ENCODE measurements around the gene TNRC18.
"Not testable (repeated sequence)": the region's sequence is repeated elsewhere in the genome, so short reads cannot be mapped to it uniquely, and the experiment has no call there.

Gene TNRC18

DNA sequence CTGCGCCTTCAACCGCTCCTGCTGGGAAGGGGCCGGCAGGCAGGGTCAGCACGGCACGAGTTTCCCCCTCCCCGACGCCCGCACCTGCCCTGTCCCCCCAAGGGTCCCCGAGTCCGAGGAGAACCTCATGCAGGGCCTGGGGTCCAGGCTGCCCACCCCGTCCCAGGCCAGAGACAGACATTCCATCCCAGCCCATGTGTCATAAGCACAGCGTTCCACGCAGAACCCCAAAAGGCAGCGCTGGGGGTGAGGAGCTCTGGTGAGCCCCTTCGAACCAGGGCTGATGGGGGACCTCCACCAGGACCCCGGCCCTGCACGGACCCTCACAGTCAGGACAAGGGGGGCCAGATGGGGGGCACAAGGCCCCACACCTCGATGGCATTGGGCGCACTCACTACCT lies 49.2 kb downstream of the TNRC18 start:
- no peak for DNase-seq

DNA sequence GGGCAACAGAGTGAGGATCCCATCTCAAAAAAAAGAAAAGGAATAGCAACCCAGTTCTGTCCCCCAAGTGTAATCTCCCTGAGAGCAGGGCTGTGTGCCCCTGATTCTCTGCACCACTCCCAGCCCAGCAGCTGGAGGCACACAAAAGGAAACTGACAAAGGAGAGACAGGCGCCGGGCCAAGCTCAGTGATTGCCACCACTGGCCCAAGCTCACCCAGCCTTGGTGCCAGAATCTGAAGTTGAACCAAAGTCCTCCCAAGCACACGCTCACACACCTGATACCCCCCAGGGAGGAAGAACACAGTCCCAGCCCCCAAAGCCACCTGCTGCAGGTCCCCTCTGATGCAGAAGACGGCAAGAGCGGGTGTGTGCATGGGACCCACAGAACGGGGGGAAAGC lies 50.3 kb downstream of the TNRC18 start:
- no peak for DNase-seq

DNA sequence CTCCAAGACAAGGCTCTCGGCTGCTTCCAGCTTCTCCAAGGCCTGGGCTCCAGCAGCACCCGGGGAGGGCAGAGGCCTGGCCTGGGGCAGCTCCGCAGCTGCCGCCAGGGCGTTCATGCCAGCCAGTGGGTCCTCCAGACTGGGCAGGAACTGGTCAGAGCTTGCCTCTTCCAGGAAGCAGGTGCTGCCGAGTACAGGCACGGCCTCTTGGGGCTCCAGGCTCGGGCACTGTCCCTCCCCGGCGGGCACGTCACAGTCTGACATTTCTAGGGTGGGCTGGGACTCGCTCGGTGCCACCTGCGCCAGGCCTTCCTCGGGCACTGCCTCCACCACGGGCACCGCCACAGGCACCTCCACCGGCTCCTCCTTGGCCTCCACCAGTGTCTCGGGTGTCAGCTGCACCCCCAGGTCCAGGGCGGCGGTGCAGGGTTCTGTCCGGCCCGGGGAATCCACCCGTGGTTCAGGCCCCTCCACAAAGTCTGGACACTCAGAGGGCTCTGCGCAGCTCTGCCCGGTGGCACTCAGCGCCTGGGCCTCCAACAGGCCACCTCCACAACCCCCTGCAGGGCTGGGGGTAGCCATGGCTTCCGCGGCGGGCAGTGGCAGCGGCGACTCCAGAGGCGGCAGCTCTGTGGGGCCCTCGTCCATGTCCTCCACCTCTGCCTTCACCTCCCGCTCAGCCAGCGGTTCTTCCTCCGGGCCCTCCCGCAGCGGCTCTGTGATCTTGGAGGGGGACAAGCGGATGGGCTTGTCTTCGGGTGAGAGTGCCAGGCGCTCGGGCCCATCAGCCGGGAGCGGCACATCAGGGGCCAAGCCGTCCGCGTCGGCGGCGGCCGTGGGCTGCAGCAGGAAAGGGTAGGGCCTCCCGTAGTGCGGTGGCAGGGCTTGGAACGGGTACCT lies 52.9 kb downstream of the TNRC18 start:
- no peak for DNase-seq

DNA sequence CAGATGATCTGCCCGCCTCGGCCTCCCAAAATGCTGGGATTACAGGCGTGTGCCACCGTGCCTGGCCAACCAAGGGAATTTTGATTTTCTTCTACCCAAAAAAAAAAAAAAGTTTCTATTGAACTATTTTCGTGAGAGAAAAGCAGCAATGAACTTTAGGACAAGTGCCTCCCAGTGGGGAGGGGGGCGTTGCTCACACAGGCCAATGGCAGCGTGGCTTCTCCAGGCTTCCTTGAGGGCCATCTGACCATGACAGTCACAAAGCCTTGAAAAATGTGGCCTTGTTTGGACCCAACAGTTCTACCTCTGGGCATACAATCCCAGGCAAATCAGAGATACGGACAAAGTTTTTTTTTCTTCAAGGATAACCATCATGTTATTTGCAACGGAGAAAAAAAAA lies 56.0 kb downstream of the TNRC18 start:
- no peak for DNase-seq

DNA sequence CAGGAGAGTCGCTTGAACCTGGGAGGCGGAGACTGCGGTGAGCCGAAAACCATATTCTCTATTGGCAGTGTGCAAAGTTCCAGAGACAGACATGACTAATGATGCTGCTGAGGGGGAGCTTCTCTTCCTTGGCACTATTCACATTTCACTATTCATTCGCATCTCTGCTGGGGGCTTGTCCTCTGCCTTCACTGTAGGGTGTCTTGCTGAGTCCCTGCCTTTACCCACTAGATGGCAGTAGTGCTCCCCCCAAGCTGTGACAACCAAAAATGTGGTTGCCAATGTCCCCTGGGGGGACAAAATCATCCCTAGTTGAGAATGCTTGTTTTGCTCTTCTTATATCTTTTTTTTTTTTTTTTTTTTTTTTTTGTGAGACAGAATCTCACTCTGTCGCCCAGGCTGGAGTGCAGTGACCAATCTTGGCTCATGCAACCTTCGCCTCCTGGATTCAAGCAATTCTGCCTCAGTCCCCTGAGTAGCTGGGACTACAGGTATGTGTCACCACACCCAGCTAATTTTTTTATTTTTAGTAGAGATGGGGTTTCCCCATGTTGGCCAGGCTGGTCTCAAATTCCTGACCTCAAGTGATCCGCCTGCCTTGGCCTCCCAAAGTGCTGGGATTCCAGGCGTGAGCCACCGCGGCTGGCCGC lies 57.5 kb downstream of the TNRC18 start:
- peak; percentile 33 for DNase-seq

DNA sequence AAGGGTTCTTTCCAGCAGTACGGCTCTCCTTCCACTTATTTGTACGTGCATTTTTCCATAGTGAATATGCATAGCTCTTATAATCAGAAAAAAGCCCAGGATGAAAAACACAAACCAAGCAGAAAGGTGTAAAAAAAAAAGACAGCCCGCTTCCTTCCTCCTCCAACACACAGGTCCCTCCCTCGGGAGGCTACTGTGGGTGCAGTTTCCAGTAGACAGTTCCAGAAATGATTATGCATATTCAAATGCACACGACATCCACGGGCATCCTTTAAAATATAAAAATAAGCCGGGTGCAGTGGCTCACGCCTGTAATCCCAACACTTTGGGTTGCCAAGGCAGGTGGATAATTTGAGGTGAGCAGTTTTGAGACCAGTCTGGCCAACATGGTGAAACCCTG lies 59.9 kb downstream of the TNRC18 start:
- no peak for DNase-seq

- no peak for DNase-seq
These were observed 61.2 kb downstream of the TNRC18 start for GRCh38 chr7:5362466-5362865.

DNA sequence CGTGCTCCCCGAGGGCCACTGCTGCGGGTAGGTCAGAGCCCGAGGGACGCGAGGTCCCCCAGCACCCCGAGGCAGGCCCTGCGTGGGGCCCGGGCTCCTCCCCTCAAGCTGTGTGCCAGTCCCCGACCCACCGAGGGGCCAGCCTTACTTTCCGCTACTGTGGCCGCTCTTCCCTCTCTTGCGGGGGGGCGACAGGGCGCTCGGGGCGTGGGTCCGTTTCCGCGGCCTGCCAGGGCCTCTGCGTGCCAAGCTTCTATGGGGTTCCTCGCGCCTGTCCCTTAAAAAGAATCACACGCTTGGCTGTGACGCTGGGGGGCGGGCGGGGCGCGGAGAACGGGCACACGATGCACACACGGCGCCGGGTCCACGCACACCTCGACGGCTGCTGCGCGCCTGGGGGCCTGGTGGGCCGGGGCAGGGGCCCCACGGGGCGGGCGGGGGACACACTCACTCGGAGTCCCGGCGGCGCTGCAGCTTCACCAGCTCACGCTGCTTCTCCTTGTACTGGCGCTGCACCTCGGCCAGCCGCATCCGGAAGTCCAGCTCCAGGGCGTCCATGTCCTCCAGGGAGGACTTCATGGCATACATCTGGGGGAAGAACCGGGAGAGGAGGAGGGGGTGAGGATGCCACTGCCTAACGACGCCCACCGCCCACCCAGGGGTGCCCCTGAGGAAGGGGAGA lies 62.0 kb downstream of the TNRC18 start:
- no peak for DNase-seq

DNA sequence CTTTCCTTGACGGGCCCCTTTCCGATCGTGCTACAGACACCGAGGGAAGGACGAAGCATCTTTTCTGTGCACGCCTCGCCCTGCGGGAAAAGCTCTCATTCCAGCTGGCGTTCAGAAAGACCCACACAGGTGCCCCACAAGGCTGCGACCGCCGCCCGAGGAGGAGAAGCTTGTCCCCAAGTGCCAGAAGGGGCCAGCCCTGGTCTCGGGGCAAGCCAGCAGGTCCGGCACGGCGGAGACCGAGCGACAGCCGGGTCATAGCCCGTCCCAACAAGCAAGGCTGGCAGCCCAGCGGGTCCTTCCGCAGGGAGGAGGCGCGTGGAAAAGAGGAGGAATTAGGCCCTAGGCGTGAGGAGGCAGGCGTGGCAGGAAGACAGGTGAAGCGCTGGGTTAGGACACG lies 62.7 kb downstream of the TNRC18 start:
- no peak for DNase-seq

GRCh38 chr7:5360451-5360850 lies 63.2 kb downstream of the TNRC18 start:
- no peak for DNase-seq

GRCh38 chr7:5360021-5360420 lies 63.6 kb downstream of the TNRC18 start:
- not testable (repeated sequence) for DNase-seq

GRCh38 chr7:5359344-5359743 lies 64.3 kb downstream of the TNRC18 start:
- no peak for DNase-seq

- DNase-seq = no peak
These were observed 65.7 kb downstream of the TNRC18 start for GRCh38 chr7:5357951-5358350.

GRCh38 chr7:5356751-5357119 lies 66.9 kb downstream of the TNRC18 start:
- no peak for DNase-seq

DNA sequence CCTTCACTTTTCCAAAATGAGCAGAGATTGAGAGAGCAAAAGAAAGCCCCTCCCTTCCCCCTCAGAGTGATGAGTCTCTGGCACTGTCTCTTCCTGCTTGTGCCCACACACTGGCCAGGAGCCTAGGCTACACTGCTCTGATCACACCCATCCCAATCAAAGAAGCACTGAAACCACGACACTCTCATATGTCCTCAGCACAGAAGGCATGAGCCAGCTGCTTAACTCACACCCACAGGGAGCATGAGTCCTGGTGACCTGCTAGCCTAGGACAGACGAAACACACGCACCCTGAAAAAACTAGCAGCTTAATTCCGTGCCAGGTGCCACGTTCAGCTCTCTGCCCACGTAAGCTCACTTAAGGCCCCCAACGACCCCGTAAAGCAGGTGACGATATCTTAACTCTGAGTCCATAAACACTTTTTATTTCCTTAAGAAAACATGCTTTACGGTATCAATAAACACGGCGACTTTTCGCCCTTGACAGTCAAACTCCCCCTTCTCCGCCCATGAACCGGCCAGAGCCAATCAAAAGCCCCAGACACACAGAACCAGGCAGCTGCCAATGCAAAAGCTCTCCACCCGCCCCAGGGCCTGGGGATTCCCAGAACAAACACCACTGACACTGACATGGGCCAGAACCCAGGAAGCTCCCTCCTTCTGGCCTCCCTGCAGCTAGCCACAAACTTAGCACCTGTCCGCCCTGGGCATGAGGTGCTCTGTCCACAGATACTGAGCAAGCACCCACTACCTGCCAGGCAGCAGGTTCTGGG lies 69.0 kb downstream of the TNRC18 start:
- no peak for DNase-seq

DNA sequence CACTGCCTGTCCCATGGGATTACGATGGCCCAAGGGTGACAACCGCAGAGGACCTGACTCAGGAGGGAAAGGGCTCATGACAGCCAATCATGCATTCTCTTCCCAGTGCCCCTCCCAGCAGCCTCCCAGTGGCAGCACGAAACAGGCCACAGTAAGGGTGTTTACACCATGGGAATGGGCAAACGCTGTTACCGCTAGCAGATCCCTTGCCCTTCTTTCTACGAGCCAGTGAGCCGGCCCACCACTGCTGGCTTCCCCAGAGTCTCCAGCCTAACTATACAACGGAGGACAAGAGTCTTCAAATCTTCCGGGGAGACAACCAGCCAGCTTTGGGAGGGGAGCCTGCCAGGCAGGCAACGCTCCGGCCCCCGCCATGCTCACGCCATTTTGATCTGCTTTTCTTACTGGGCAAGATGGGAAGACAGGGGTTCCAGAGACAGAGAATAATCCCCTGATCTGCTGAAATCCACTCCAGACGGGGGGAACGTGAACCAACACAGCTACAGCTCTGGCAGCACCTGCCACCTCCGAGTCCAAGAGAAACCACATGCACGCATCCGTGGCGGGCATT lies 71.1 kb downstream of the TNRC18 start:
- no peak for DNase-seq

GRCh38 chr7:5351507-5352265 lies 71.9 kb downstream of the TNRC18 start:
- no peak for DNase-seq

- DNase-seq = no peak
These were observed 72.8 kb downstream of the TNRC18 start for GRCh38 chr7:5350600-5351385.

DNA sequence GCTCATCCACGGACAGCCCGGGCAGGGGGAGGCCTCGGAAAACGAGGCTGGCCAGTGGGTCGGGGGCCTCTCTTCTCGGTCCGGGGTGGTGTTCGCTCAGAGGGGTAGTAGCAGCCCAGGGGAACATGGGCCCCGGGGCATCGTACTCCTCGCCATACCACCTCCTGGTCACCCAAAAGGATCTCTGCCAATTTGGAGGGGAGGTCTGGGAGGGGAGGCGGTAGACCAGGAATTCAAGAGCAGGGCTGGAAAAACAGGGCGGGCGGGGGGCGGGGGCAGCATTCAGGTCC lies 73.5 kb downstream of the TNRC18 start:
- no peak for DNase-seq

DNA sequence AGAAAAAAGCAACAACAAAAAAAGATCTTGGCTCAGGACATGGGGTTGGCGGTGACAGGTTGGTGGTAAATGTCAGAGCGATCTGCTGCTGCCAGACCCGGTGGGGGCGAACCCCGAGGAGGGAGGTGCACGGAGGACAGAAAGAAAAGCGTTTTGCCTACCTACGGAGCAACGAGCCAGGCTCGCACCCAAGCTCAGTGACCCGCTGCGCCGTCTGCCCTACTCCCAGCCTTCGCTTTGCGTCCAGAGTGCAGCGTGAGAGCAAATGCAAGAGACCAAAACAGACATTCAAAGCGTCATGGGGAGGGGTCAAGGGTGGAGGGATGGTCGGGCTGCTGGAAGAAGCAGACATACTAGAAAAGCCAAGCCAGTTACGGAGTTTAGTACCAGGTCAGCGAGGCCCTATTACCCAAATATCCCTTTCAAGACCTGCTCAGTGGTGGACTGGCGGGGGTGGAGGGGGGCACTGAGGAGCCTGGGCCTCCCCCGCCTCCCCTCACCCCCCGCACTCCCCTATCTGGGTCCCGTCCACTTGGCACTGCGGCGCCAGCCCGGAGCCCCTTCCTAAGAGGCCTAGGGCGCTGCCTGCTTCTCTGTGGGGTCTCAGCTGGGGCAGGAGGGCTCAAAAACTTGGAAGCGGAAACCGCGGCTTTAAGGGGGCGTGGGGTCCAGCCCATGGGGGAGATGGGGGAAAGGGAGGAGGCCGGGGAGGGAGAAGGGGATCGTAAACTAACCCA lies 74.0 kb downstream of the TNRC18 start:
- no peak for DNase-seq

DNA sequence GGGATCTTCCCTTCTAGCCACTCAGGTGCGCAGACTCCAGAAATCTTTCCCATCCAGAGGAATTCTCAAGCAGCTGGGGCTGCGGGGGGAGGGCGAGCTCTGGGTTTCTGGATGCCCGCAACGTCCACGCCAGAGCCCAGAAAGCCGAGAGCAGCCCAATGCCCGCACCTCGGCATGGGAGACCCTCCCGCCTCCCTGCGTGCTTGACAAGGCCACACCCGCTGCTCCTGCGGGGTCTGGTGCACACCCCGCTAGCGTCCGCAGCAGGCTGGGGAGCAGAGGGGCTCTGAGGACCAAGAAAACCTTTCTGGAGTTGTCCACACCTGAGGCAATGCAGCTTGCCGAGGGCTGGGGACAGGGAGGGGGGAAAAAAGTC lies 74.6 kb downstream of the TNRC18 start:
- no peak for DNase-seq
